Measurements from ENCODE around the gene ZFHX3. TPM values are rescaled to one million over a fixed set of nuclear protein-coding genes. Genes with fewer than 3 reads are reported as not detected.

Gene ZFHX3
- total RNA-seq, 2 experiments from 2014 or later = 0.21 to 0.68 TPM

DNA sequence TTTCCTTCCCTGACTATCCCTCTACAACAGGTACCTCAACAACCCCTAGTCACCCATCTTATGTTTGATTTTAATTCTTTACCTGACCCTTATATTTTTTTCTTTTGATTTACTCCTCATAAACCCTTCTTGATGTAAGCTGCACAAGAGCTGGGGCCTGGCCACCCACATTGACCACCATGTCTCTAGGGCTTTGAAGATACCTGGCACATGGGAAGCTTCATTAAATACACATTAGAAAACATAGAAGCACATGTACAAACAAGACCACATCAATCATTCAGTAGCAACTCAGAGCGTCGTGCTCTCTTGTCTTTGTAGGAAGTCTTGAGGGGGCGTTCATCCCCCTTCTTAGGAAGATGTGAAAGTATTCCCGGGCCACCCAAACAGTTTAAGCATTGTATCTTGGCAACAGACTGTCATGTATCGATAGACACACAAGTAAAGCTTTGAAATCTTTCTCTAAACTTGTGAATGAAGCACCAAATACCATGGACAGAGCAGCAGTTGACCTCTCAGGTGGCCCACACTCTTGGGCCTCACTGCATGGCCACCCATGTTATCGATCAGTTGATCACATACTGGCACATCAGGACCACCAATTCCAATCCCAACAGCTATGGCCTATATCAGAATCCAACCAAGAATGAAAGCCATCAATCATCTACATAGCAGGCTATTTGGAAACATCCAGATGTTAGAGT, 183.6 kb downstream of the ZFHX3 start:
- H3K27me3 Mint-ChIP-seq = no peaks in the 10 kb centered on the region
- ChIA-PET CTCF (no interaction called here), POLR2A (interaction anchor here (0.7 kb wide), 1 partner anchor 661 kb away, joined by 3 read pairs; no protein-coding TSS in a partner anchor)
- intact Hi-C loops (cut with micrococcal nuclease) = no loop called here
- H3K27ac Mint-ChIP-seq = no peak overlapping the region
- H3K4me3 Mint-ChIP-seq = no peak overlapping the region
- no peak for DNase-seq
- no peaks in the 10 kb centered on the region for H3K9me3 Mint-ChIP-seq
- no peaks in the 10 kb centered on the region for H3K4me1 Mint-ChIP-seq (ENCODE audit: low read depth)
- no peaks in the 10 kb centered on the region for H3K36me3 Mint-ChIP-seq

DNA sequence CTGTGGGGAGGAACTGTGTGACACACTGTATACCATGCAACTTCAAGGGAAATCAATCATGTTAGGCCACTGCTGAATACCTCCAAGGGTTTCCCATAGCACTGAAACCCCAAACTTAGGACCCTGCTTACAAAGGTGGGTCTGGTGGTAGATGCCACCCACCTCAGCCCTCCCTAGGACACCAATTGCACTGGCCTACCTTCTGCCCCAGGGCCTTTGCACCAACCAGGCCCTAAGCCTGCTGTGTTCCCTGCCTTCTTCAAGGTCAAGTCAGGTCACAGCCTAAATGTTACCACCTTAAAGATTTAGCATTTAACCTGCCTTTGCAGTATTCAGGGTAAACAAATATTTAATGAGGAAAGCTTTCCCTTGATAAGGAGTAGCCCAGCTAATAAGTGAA, 185.8 kb downstream of the ZFHX3 start:
- H3K36me3 Mint-ChIP-seq = no peaks in the 10 kb centered on the region
- no peak overlapping the region for H3K4me3 Mint-ChIP-seq
- H3K27ac Mint-ChIP-seq = no peak overlapping the region
- POLR2A ChIA-PET = no interaction called here
- no peaks in the 10 kb centered on the region for H3K9me3 Mint-ChIP-seq
- H3K4me1 Mint-ChIP-seq (ENCODE audit: low read depth) = no peaks in the 10 kb centered on the region
- H3K27me3 Mint-ChIP-seq = no peaks in the 10 kb centered on the region
- CTCF ChIA-PET = no interaction called here
- no peak for DNase-seq
- intact Hi-C loops (cut with micrococcal nuclease) = no loop called here

DNA sequence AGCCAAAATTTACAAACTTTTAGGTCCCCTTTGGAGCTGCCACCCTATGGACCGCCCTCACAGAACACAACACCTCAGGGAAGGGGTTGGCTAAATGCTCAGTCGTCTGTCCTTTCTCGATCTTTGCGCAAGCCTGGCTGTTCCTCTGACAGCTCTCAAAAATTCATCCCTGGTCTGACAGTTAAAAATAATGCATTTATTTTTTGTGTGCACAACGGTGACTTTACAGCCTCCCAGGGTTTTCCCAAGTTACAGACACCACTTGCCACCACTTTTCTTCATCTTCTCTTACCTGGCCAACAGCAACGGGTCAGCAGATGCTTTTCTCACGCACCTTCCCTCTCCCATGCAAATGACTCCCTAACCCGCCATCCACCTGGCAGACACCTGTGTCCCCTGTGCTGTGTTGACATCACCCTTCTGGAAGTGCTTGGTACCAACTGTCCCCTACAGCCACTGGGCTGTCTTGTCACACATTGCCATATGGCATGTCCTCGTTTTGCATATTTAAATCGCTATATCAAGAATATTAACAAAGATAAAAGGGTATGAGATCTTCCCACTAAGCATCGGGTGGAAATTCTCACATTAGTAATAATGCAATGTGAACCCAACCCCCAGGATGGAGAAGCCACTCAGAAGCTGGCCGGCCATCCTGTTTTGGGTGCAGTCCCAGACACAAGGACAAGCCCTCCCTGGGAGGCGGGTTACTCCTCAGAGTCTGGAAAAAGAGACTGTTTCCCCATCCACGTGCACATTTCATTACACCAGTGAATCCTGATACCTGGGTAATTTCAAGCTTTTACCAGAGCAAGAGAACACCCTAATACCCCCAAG, 187.0 kb downstream of the ZFHX3 start:
- H3K9me3 Mint-ChIP-seq = no peaks in the 10 kb centered on the region
- no peak for DNase-seq
- POLR2A ChIA-PET = interaction anchor here (0.6 kb wide), 1 partner anchor 437 kb away, joined by 4 read pairs; no protein-coding TSS in a partner anchor
- H3K27me3 Mint-ChIP-seq = no peaks in the 10 kb centered on the region
- H3K36me3 Mint-ChIP-seq = no peaks in the 10 kb centered on the region
- CTCF ChIA-PET = interaction anchor here (1.6 kb wide), 1 partner anchor 28 kb away, joined by 10 read pairs; no protein-coding TSS in a partner anchor
- intact Hi-C loops (cut with micrococcal nuclease) = no loop called here
- H3K27ac Mint-ChIP-seq = no peak overlapping the region
- no peak overlapping the region for H3K4me3 Mint-ChIP-seq
- no peaks in the 10 kb centered on the region for H3K4me1 Mint-ChIP-seq (ENCODE audit: low read depth)

DNA sequence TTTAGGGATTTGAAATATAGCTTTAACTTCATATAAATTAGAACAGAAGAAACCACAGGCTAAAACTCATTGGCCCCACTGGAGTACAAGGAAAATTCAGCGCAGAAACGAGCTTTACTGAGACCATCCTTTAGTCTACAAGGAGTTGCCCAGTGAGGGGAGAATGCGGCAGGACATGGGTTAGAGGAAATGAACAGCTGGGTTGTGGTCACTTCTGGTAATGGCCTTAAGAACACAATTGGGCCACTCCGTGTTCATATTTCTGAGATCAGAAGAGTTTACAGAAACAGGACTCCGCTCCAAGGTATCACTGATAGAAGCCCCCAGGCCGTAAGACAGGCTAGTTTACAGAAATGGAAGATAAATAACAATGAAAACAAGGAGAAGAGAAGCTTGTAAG, 188.3 kb downstream of the ZFHX3 start:
- intact Hi-C loops (cut with micrococcal nuclease) = no loop called here
- no peaks in the 10 kb centered on the region for H3K9me3 Mint-ChIP-seq
- no peaks in the 10 kb centered on the region for H3K27me3 Mint-ChIP-seq
- POLR2A ChIA-PET = no interaction called here
- H3K4me1 Mint-ChIP-seq (ENCODE audit: low read depth) = no peaks in the 10 kb centered on the region
- no peak overlapping the region for H3K27ac Mint-ChIP-seq
- DNase-seq = no peak
- CTCF ChIA-PET = interaction anchor here (0.6 to 1.6 kb wide), 3 partner anchors 13 to 73 kb away, joined by 3 to 10 read pairs (median 3); no protein-coding TSS in a partner anchor
- H3K4me3 Mint-ChIP-seq = no peak overlapping the region
- no peaks in the 10 kb centered on the region for H3K36me3 Mint-ChIP-seq

DNA sequence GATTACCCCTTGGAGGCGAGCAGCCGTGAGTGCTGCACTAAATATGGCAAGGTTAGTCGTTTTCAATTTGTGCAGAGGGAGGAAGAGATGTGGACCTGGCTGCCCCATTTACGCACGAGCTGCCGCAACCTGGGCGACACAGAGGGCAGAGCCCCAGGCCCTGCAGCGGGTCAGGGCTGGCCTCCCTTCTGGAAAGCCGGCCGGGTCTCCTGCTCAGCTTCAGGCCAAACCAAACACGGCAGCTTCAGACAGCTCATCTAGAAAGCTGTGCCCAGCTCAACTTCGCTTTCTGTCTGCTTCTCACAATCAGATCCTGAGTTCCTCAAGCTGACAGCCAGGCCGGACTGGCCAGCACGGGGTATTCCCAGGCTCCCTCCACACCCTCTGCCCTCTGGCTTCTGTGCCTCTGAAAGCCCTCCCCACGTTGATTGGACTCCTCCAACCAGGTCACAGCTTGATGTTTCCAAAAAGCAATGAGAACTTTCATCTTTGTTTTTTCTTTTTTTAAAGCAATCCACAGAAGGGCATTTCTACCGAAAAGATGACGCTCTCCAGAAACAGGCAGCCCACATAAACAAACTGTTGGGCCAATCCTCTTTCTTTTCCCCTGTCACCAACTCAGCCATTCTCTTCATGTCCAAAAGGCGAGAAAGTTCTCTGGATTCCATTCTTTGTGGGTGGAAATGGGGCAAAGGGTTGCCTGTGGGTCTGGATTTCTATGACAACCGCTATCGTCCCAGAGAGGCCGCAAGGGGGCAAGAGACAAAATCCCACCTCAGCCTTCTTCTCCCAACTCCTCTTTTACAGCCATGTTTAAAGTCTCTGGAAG, 189.0 kb downstream of the ZFHX3 start:
- H3K4me1 Mint-ChIP-seq (ENCODE audit: low read depth) = no peaks in the 10 kb centered on the region
- CTCF ChIA-PET = interaction anchor here (0.9 to 2.7 kb wide), 3 partner anchors 13 to 27 kb away, joined by 3 to 20 read pairs (median 10); no protein-coding TSS in a partner anchor
- H3K27ac Mint-ChIP-seq = no peak overlapping the region
- no peak overlapping the region for H3K4me3 Mint-ChIP-seq
- no peaks in the 10 kb centered on the region for H3K36me3 Mint-ChIP-seq
- DNase-seq = no peak
- no peaks in the 10 kb centered on the region for H3K9me3 Mint-ChIP-seq
- POLR2A ChIA-PET = no interaction called here
- intact Hi-C loops (cut with micrococcal nuclease) = no loop called here
- no peaks in the 10 kb centered on the region for H3K27me3 Mint-ChIP-seq

DNA sequence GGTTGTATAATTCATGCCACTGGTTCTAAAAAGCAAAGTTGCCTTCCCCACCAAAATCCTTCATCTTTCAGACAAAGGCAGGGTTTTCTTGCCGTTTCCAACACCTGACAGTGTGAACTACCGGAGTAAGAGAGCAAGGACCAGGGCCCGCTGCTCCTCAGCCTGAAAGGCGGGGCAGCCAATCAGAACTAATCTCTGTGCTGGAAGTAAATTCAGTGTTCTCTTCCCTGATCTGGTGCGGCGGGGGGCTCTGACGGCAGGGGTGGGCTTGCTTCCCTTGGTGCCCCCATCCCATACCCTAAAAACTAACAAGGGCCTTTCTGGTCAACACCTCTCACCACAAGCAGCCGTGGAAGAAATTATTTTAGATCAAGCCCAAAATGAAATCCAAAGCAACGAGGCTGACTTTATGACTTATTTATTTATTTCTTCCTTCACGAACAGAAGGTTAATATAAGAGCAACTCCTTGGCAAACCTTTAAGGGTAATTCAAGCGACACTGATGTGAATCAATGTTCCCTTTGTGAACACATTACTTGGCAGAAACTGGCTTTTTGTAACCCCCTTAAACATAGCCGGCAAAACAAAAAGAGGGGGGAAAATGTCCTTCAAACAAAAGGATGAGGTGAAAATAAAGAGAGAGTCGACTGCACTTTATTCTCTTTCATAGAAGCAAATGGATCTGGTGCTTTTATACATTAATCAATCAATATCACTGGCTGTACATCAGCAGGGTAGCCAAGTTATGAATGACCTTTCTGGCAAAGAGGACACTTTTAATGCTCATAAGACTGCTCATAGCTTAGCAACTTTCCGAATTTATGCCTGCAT, 189.9 kb downstream of the ZFHX3 start:
- no peak for DNase-seq
- H3K27me3 Mint-ChIP-seq = no peaks in the 10 kb centered on the region
- H3K36me3 Mint-ChIP-seq = no peaks in the 10 kb centered on the region
- no peaks in the 10 kb centered on the region for H3K9me3 Mint-ChIP-seq
- ChIA-PET POLR2A (no interaction called here), CTCF (interaction anchor here (1.5 to 2.7 kb wide), 3 partner anchors 26 to 733 kb away, joined by 5 to 20 read pairs (median 7); no protein-coding TSS in a partner anchor)
- H3K4me1 Mint-ChIP-seq (ENCODE audit: low read depth) = no peaks in the 10 kb centered on the region
- intact Hi-C loops (cut with micrococcal nuclease) = no loop called here
- no peak overlapping the region for H3K4me3 Mint-ChIP-seq
- H3K27ac Mint-ChIP-seq = no peak overlapping the region

DNA sequence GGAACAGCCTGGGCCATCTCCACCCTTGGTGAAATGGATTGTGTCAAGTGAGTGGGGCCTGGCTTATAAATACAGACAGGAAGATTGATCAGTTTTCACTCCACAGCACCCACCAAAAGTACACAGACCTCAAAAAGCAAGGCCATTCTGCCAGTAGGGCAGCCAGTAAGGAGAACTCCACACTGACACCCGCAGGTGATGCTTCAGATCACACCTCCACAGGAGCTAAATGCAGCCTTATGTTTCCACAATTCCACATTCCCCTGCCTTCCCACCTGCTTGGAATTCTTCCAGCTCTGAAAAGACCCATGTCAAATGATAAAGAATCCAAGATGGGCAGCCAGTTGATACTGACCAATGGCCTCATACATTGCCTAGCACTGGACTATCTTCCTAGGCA, 191.1 kb downstream of the ZFHX3 start:
- no peaks in the 10 kb centered on the region for H3K4me1 Mint-ChIP-seq (ENCODE audit: low read depth)
- ChIA-PET CTCF (interaction anchor here (0.6 to 2.7 kb wide), 6 partner anchors 25 to 732 kb away, joined by 3 to 20 read pairs (median 4); no protein-coding TSS in a partner anchor), POLR2A (interaction anchor here (1.5 kb wide), 1 partner anchor 9 kb away, joined by 3 read pairs; no protein-coding TSS in a partner anchor)
- no peak overlapping the region for H3K4me3 Mint-ChIP-seq
- no peaks in the 10 kb centered on the region for H3K36me3 Mint-ChIP-seq
- no peak overlapping the region for H3K27ac Mint-ChIP-seq
- DNase-seq = peak; percentile 15
- no peaks in the 10 kb centered on the region for H3K9me3 Mint-ChIP-seq
- H3K27me3 Mint-ChIP-seq = no peaks in the 10 kb centered on the region
- intact Hi-C loops (cut with micrococcal nuclease) = no loop called here

DNA sequence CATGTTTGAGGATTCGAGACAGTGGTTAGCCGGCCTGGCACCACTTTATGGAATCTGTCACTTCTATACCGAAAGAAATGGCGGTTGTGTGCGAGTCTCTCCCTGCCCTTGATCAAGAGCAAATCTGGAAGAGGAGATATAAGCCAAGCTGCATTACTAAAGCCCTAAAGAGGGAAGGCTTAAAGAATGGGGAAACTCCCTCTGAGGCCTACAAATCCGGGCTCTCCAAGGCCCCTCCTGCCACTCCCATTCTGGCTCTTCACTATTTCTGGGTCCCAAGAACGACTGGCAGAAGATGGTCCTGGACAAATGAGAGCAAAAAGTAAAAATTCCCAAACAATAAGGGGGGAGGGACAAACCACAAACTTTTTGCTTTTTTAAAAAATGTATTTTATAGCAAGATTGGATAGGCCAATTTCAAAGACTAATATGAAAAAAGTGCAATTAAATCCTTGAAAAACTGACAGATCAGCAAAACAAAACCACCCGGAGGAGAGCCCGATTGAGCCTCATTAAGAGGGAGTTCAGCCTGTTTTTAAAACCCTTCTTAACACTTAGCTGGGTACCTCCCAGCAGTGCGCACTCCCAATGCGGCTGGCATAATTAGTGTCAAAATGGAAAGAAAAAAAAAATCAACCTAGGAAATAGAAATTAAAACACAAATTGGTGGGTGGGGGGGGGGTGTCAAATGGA, 193.5 kb downstream of the ZFHX3 start:
- Mint-ChIP-seq H3K27ac (no peak overlapping the region), H3K9me3 (no peaks in the 10 kb centered on the region), H3K27me3 (no peaks in the 10 kb centered on the region), H3K36me3 (no peaks in the 10 kb centered on the region), H3K4me1 (ENCODE audit: low read depth) (no peaks in the 10 kb centered on the region), H3K4me3 (no peak overlapping the region)
- intact Hi-C loops (cut with micrococcal nuclease) = no loop called here
- POLR2A ChIA-PET = no interaction called here
- DNase-seq = no peak
- CTCF ChIA-PET = no interaction called here

DNA sequence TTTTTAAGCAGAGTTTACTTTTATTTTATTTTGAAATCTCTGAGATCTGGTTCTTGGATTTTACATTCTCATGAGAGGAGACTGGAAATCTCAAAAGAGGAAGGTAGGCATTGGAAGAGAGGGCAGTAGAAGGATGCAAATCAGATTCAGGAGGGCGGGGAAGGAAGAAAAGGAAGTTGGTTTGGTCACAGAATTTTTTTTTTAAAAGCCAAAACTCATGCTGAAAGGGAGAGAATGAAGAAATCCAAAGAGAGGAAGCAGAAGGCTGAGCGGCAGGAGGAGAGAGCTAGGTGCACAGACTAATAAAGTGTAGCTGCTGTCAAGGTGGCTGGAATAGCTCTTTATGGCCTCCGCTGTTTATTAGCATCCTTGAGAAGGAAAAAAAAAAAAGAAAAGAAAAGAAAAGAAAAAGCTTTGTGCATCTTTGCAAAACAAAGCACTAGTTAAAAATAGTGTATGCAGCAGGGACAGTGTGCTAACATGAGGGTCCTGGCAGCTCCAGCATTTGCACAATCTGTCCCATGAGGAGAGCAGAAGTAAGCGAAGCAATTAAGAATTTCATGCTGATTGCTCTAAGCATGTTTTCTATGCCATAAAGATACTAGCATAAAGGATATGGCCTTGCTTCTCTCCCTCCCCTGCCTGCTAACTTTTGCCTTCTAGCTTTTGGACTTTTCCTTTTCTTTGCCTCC, 194.2 kb downstream of the ZFHX3 start:
- Mint-ChIP-seq H3K4me1 (ENCODE audit: low read depth) (no peaks in the 10 kb centered on the region), H3K9me3 (no peaks in the 10 kb centered on the region), H3K36me3 (no peaks in the 10 kb centered on the region), H3K27me3 (no peaks in the 10 kb centered on the region), H3K4me3 (no peak overlapping the region), H3K27ac (no peak overlapping the region)
- CTCF ChIA-PET = interaction anchor here (1.5 kb wide), 1 partner anchor 21 kb away, joined by 8 read pairs; no protein-coding TSS in a partner anchor
- POLR2A ChIA-PET = no interaction called here
- DNase-seq = no peak
- intact Hi-C loops (cut with micrococcal nuclease) = no loop called here

DNA sequence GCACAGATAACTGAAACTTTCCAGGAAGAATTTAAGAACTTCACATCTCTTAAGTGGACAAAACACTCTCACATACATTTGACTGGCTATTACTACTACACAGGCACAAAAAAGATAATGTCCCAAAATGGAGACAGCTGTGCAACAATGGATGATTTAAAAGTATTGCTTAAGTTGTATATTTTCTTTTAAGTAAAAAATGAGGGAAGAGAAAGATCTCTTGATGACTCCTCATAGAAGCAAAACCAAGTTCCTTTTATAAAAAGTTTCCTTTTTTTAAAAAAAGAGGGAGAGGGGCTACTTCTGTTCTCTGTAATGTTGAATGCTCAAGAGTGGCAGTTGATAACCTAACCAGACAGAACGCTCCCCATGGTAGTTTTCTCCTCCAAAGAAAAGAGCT, 195.5 kb downstream of the ZFHX3 start:
- ChIA-PET POLR2A (no interaction called here), CTCF (interaction anchor here (1.5 kb wide), 1 partner anchor 20 kb away, joined by 8 read pairs; no protein-coding TSS in a partner anchor)
- no peaks in the 10 kb centered on the region for H3K4me1 Mint-ChIP-seq (ENCODE audit: low read depth)
- no peaks in the 10 kb centered on the region for H3K36me3 Mint-ChIP-seq
- no peaks in the 10 kb centered on the region for H3K9me3 Mint-ChIP-seq
- H3K27me3 Mint-ChIP-seq = no peaks in the 10 kb centered on the region
- no peak for DNase-seq
- H3K4me3 Mint-ChIP-seq = no peak overlapping the region
- intact Hi-C loops (cut with micrococcal nuclease) = no loop called here
- H3K27ac Mint-ChIP-seq = no peak overlapping the region
